Iris pigment epithelial cell (primary cell): Measurements from ENCODE around the gene PTPRT.

Source experiments
- DNase-seq: peaks from one replicate; pipeline ENCODE4 v3.0.0-alpha.2; 2011; ENCODE audit warnings: low read depth

The PTPRT gene

GRCh38 chr20:42376131-42376530, 813.6 kb downstream of the PTPRT start:
- DNase-seq: no peak

- no peak for DNase-seq
Observed at GRCh38 chr20:42373049-42373448, 816.7 kb downstream of the PTPRT start.

- no peak for DNase-seq
Observed at GRCh38 chr20:42370075-42370474, 819.6 kb downstream of the PTPRT start.

GRCh38 chr20:42368910-42369309, 820.8 kb downstream of the PTPRT start:
- DNase-seq: no peak

GRCh38 chr20:42366626-42367025, 823.1 kb downstream of the PTPRT start:
- no peak for DNase-seq

GRCh38 chr20:42364446-42364845, 825.3 kb downstream of the PTPRT start:
- no peak for DNase-seq

GRCh38 chr20:42361402-42361970, 828.2 kb downstream of the PTPRT start:
- DNase-seq: no peak

GRCh38 chr20:42360621-42361020, 829.1 kb downstream of the PTPRT start:
- no peak for DNase-seq

- DNase-seq: no peak
Observed at GRCh38 chr20:42359617-42360016, 830.1 kb downstream of the PTPRT start.

- DNase-seq: no peak
Observed at GRCh38 chr20:42352096-42352495, 837.6 kb downstream of the PTPRT start.

- no peak for DNase-seq
Observed at GRCh38 chr20:42350521-42350920, 839.2 kb downstream of the PTPRT start.

GRCh38 chr20:42346189-42347170, 843.2 kb downstream of the PTPRT start:
- DNase-seq: no peak

GRCh38 chr20:42341654-42342053, 848.1 kb downstream of the PTPRT start:
- no peak for DNase-seq

GRCh38 chr20:42340368-42340767, 849.3 kb downstream of the PTPRT start:
- DNase-seq: no peak

GRCh38 chr20:42338294-42339201, 851.2 kb downstream of the PTPRT start:
- no peak for DNase-seq

- DNase-seq: no peak
Observed at GRCh38 chr20:42336576-42336975, 853.1 kb downstream of the PTPRT start.

- no peak for DNase-seq
Observed at GRCh38 chr20:42319252-42320013, 870.3 kb downstream of the PTPRT start.

- DNase-seq: no peak
Observed at GRCh38 chr20:42313704-42314103, 876.0 kb downstream of the PTPRT start.

GRCh38 chr20:42309050-42309449, 880.7 kb downstream of the PTPRT start:
- no peak for DNase-seq

GRCh38 chr20:42308171-42308570, 881.5 kb downstream of the PTPRT start:
- no peak for DNase-seq

GRCh38 chr20:42295592-42295991, 894.1 kb downstream of the PTPRT start:
- no peak for DNase-seq

GRCh38 chr20:42294976-42295375, 894.7 kb downstream of the PTPRT start:
- DNase-seq: no peak
